Karpas-422 (cell line): Measurements from ENCODE around the gene DTYMK. TPM values are rescaled to one million over a fixed set of nuclear protein-coding genes. Genes with fewer than 3 reads are reported as not detected.
"Not testable (repeated sequence)": the region's sequence is repeated elsewhere in the genome, so short reads cannot be mapped to it uniquely, and the experiment has no call there.

Experiments
- DNase-seq: peaks from one replicate; pipeline ENCODE4 v3.0.0-alpha.2; 2015
- H2AFZ ChIP-seq: fragments of 200-600 bp; sonication (generic); 2 replicates; pipeline ENCODE4 v1.6.1; 2014; ENCODE audit warnings: antibody characterized with exemption, low read length, mixed read lengths
- H3K27ac ChIP-seq: fragments of 200-600 bp; sonication (generic); 2 replicates; pipeline ENCODE4 v1.5.1; 2014; ENCODE audit warnings: mild to moderate bottlenecking, low read length, moderate library complexity
- H3K27me3 ChIP-seq: fragments of 200-600 bp; sonication (generic); 2 replicates; pipeline ENCODE4 v1.6.1; 2014; ENCODE audit warnings: low read length, mixed read lengths
- H3K36me3 ChIP-seq: fragments of 200-600 bp; sonication (generic); 2 replicates; pipeline ENCODE4 v1.6.1; 2014; ENCODE audit warnings: low read length, mixed read lengths; ENCODE audit not compliant: insufficient read depth
- H3K4me1 ChIP-seq: fragments of 200-600 bp; sonication (generic); 2 replicates; pipeline ENCODE4 v1.6.1; 2014; ENCODE audit warnings: mild to moderate bottlenecking, low read length, mixed read lengths
- H3K4me2 ChIP-seq: fragments of 200-600 bp; sonication (generic); 2 replicates; pipeline ENCODE4 v1.6.1; 2014; ENCODE audit warnings: low read length, low read depth, mild to moderate bottlenecking; ENCODE audit not compliant: poor library complexity, severe bottlenecking
- H3K4me3 ChIP-seq: fragments of 200-600 bp; sonication (generic); 2 replicates; pipeline ENCODE4 v1.5.1; 2014; ENCODE audit warnings: mild to moderate bottlenecking, antibody characterized with exemption, low read length, mixed read lengths
- H3K79me2 ChIP-seq: fragments of 200-600 bp; sonication (generic); 2 replicates; pipeline ENCODE4 v1.6.1; 2014; ENCODE audit warnings: mild to moderate bottlenecking, low read length, mixed read lengths
- H3K9ac ChIP-seq: fragments of 200-600 bp; sonication (generic); 2 replicates; pipeline ENCODE4 v1.6.0; 2014; ENCODE audit warnings: low read length
- H3K9me2 ChIP-seq: fragments of 200-600 bp; sonication (generic), shearing (Covaris generic); replicated peaks from 2 replicates; pipeline ENCODE4 v1.6.0; 2014; ENCODE audit warnings: mild to moderate bottlenecking, low read length, moderate library complexity; ENCODE audit not compliant: insufficient read depth
- H3K9me3 ChIP-seq: fragments of 300-700, 200-600 bp; sonication (generic); 2 replicates; pipeline ENCODE4 v1.6.1; 2014; ENCODE audit warnings: low read length, mixed read lengths
- H4K20me1 ChIP-seq: fragments of 200-600 bp; sonication (generic); 2 replicates; pipeline ENCODE4 v1.6.1; 2014; ENCODE audit warnings: mild to moderate bottlenecking, antibody characterized with exemption, low read length, low read depth; ENCODE audit not compliant: insufficient read depth
- total RNA-seq: library from RNA; depleted of rRNA; stranded (reverse); fragments of >200 nt; shearing (Covaris generic); gene quantifications from 2 replicates; pipeline ENCODE4 v1.2.3, GENCODE V29; 2014; ENCODE audit warnings: low replicate concordance

DTYMK gene
- total RNA-seq, 1 experiment from 2014 or later: 32.0 TPM

GRCh38 chr2:241662731-241663130 lies 23.9 kb downstream of the DTYMK start:
- H3K36me3 ChIP-seq: peaks cover 10% of the 10 kb centered on the region; the same call in 1 of the 2 replicates
- not testable (repeated sequence) for DNase-seq, H3K27ac ChIP-seq, H3K4me3 ChIP-seq, H3K9me2 ChIP-seq, H4K20me1 ChIP-seq, H3K79me2 ChIP-seq, H3K4me2 ChIP-seq, H3K9ac ChIP-seq, H3K4me1 ChIP-seq, H3K27me3 ChIP-seq, H3K9me3 ChIP-seq, H2AFZ ChIP-seq

GRCh38 chr2:241660593-241661213 lies 25.9 kb downstream of the DTYMK start:
- no peak for DNase-seq
- H3K4me3 ChIP-seq: no peak overlapping the region
- no peaks in the 10 kb centered on the region for H3K9me3 ChIP-seq
- H3K4me1 ChIP-seq: no peaks in the 10 kb centered on the region
- no peaks in the 10 kb centered on the region for H3K27me3 ChIP-seq
- H3K27ac ChIP-seq: no peak overlapping the region
- no peak overlapping the region for H3K4me2 ChIP-seq
- H4K20me1 ChIP-seq: peaks cover 2% of the 10 kb centered on the region; the same call in 1 of the 2 replicates
- H3K9me2 ChIP-seq: no peaks in the 10 kb centered on the region
- H2AFZ ChIP-seq: no peak overlapping the region
- H3K79me2 ChIP-seq: no peaks in the 10 kb centered on the region
- no peak overlapping the region for H3K9ac ChIP-seq
- peaks cover 9% of the 10 kb centered on the region; the same call in 1 of the 2 replicates for H3K36me3 ChIP-seq

GRCh38 chr2:241659150-241659739 lies 27.4 kb downstream of the DTYMK start:
- Histone ChIP-seq H3K27me3 (no peaks in the 10 kb centered on the region), H3K9me3 (no peaks in the 10 kb centered on the region), H3K9me2 (no peaks in the 10 kb centered on the region), H3K9ac (no peak overlapping the region), H3K79me2 (no peaks in the 10 kb centered on the region), H3K27ac (no peak overlapping the region), H3K4me3 (no peak overlapping the region), H3K4me1 (no peaks in the 10 kb centered on the region), H3K36me3 (peaks cover 8% of the 10 kb centered on the region; the same call in 1 of the 2 replicates), H4K20me1 (no peaks in the 10 kb centered on the region), H3K4me2 (no peak overlapping the region), H2AFZ (no peak overlapping the region)
- peak; percentile 86 for DNase-seq

GRCh38 chr2:241658296-241658695 lies 28.3 kb downstream of the DTYMK start:
- Histone ChIP-seq H3K4me1 (no peaks in the 10 kb centered on the region), H2AFZ (no peak overlapping the region), H3K9ac (no peak overlapping the region), H4K20me1 (no peaks in the 10 kb centered on the region), H3K9me3 (no peaks in the 10 kb centered on the region), H3K4me2 (no peak overlapping the region), H3K4me3 (no peak overlapping the region), H3K79me2 (no peaks in the 10 kb centered on the region), H3K27me3 (no peaks in the 10 kb centered on the region), H3K36me3 (peaks cover 10% of the 10 kb centered on the region; the same call in 1 of the 2 replicates), H3K9me2 (no peaks in the 10 kb centered on the region), H3K27ac (no peak overlapping the region)
- DNase-seq: no peak

GRCh38 chr2:241657786-241658254 lies 28.8 kb downstream of the DTYMK start:
- peaks cover 15% of the 10 kb centered on the region; the same call in 1 of the 2 replicates for H3K36me3 ChIP-seq
- H3K27ac ChIP-seq: no peak overlapping the region
- H3K79me2 ChIP-seq: no peaks in the 10 kb centered on the region
- no peak overlapping the region for H3K4me3 ChIP-seq
- no peak overlapping the region for H2AFZ ChIP-seq
- H3K9me3 ChIP-seq: no peaks in the 10 kb centered on the region
- H4K20me1 ChIP-seq: no peaks in the 10 kb centered on the region
- no peak overlapping the region for H3K4me2 ChIP-seq
- H3K4me1 ChIP-seq: no peaks in the 10 kb centered on the region
- no peaks in the 10 kb centered on the region for H3K9me2 ChIP-seq
- no peak overlapping the region for H3K9ac ChIP-seq
- H3K27me3 ChIP-seq: no peaks in the 10 kb centered on the region
- DNase-seq: no peak

GRCh38 chr2:241656190-241656741 lies 30.3 kb downstream of the DTYMK start:
- Histone ChIP-seq H3K4me1 (no peaks in the 10 kb centered on the region), H3K4me2 (no peak overlapping the region), H4K20me1 (no peaks in the 10 kb centered on the region), H3K9me2 (no peaks in the 10 kb centered on the region), H3K27me3 (no peaks in the 10 kb centered on the region), H2AFZ (no peak overlapping the region), H3K79me2 (peaks cover 6% of the 10 kb centered on the region; the same call in 1 of the 2 replicates), H3K4me3 (no peak overlapping the region), H3K36me3 (peaks cover 15% of the 10 kb centered on the region; the same call in 1 of the 2 replicates), H3K9ac (no peak overlapping the region), H3K27ac (no peak overlapping the region), H3K9me3 (no peaks in the 10 kb centered on the region)
- no peak for DNase-seq

- Histone ChIP-seq H3K79me2 (peaks cover 11% of the 10 kb centered on the region), H3K36me3 (peaks cover 14% of the 10 kb centered on the region; the same call in 1 of the 2 replicates), H4K20me1 (0 out of 2 replicates have a peak, but pooled peaks cover under 1% of the 10 kb centered on the region), H3K4me1 (no peaks in the 10 kb centered on the region), H3K9ac (no peak overlapping the region), H3K9me3 (no peaks in the 10 kb centered on the region), H2AFZ (no peak overlapping the region), H3K9me2 (no peaks in the 10 kb centered on the region), H3K4me3 (no peak overlapping the region), H3K27me3 (no peaks in the 10 kb centered on the region), H3K4me2 (no peak overlapping the region), H3K27ac (no peak overlapping the region)
- DNase-seq: no peak
These were observed 31.0 kb downstream of the DTYMK start for GRCh38 chr2:241655516-241656189.

GRCh38 chr2:241654551-241654950 lies 32.1 kb downstream of the DTYMK start:
- H4K20me1 ChIP-seq: 0 out of 2 replicates have a peak, but pooled peaks cover 9% of the 10 kb centered on the region
- H3K4me2 ChIP-seq: no peak overlapping the region
- H3K4me1 ChIP-seq: no peaks in the 10 kb centered on the region
- H3K79me2 ChIP-seq: peaks cover 19% of the 10 kb centered on the region
- H3K27me3 ChIP-seq: no peaks in the 10 kb centered on the region
- no peak overlapping the region for H3K27ac ChIP-seq
- no peak overlapping the region for H3K9ac ChIP-seq
- no peak overlapping the region for H3K4me3 ChIP-seq
- no peak for DNase-seq
- no peak overlapping the region for H2AFZ ChIP-seq
- peaks cover 9% of the 10 kb centered on the region; the same call in 1 of the 2 replicates for H3K36me3 ChIP-seq
- no peaks in the 10 kb centered on the region for H3K9me3 ChIP-seq
- H3K9me2 ChIP-seq: no peaks in the 10 kb centered on the region
